ENCODE results near the gene PRMT1. TPM values are rescaled to one million over a fixed set of nuclear protein-coding genes. Genes with fewer than 3 reads are reported as not detected.

PRMT1 gene
- total RNA-seq, 1 experiment from 2014 or later, result 326 TPM

GRCh38 chr19:49669516-49669915 is 7.6 kb upstream of the PRMT1 start:
- H3K36me3 ChIP-seq (ENCODE audit: control insufficient read depth, insufficient read depth, low read length), result no peaks in the 10 kb centered on the region; the same call in 1 of the 2 replicates
- no peak overlapping the region for H3K4me3 Mint-ChIP-seq (ENCODE audit: unreplicated experiment)
- no peak overlapping the region for H3K27ac Mint-ChIP-seq (ENCODE audit: unreplicated experiment)
- peaks cover 16% of the 10 kb centered on the region for H3K4me1 ChIP-seq
- POLR2A ChIA-PET, result no interaction called here
- H3K27me3 ChIP-seq (replicated peaks; ENCODE audit: control insufficient read depth, insufficient read depth, low read length), result no peaks in the 10 kb centered on the region
- intact Hi-C loops (cut with micrococcal nuclease; ENCODE audit: unreplicated experiment), result no loop called here
- DNase-seq, result no peak
- peaks cover 62% of the 10 kb centered on the region for H3K36me3 Mint-ChIP-seq (ENCODE audit: insufficient read depth, unreplicated experiment)
- no peak for TF ChIP-seq CTCF (IDR thresholded peaks at IDR 0.05; ENCODE audit: insufficient read depth in 1 of 2, low read depth in 1 of 2, low read length in 1 of 2, severe bottlenecking in 1 of 2, unreplicated experiment in 1 of 2)
- H3K4me1 Mint-ChIP-seq (ENCODE audit: low read depth, unreplicated experiment), result peaks cover 24% of the 10 kb centered on the region
- no TSS peak for BruUV-seq (replicated peaks)
- no peak overlapping the region for H3K4me3 ChIP-seq (ENCODE audit: low read depth, low read length)
- no peaks in the 10 kb centered on the region for H3K9me3 Mint-ChIP-seq (ENCODE audit: unreplicated experiment)
- no peaks in the 10 kb centered on the region for H3K9me3 ChIP-seq
- no peaks in the 10 kb centered on the region for H3K27me3 Mint-ChIP-seq (ENCODE audit: insufficient read depth, unreplicated experiment)
- CTCF ChIA-PET, result no interaction called here

- POLR2A ChIA-PET, result interaction anchor here (0.5 to 2.1 kb wide), 2 partner anchors 32 kb away, joined by 4 to 5 read pairs; partner anchors contain the start of gene RRAS
- H3K27ac Mint-ChIP-seq (ENCODE audit: unreplicated experiment), result peak overlapping the region; percentile 76
- CTCF ChIA-PET, result interaction anchor here (1.4 kb wide), 1 partner anchor 32 kb away, joined by 9 read pairs; the partner anchor contains the start of gene RRAS
- no peak overlapping the region for H3K4me3 ChIP-seq (ENCODE audit: low read depth, low read length)
- no peaks in the 10 kb centered on the region for H3K27me3 ChIP-seq (replicated peaks; ENCODE audit: control insufficient read depth, insufficient read depth, low read length)
- H3K36me3 ChIP-seq (ENCODE audit: control insufficient read depth, insufficient read depth, low read length), result no peaks in the 10 kb centered on the region; the same call in 1 of the 2 replicates
- H3K36me3 Mint-ChIP-seq (ENCODE audit: insufficient read depth, unreplicated experiment), result peaks cover 59% of the 10 kb centered on the region
- H3K9me3 Mint-ChIP-seq (ENCODE audit: unreplicated experiment), result no peaks in the 10 kb centered on the region
- peaks cover 12% of the 10 kb centered on the region for H3K4me1 Mint-ChIP-seq (ENCODE audit: low read depth, unreplicated experiment)
- intact Hi-C loops (cut with micrococcal nuclease; ENCODE audit: unreplicated experiment), result no loop called here
- DNase-seq, result peak; percentile 90
- H3K9me3 ChIP-seq, result no peaks in the 10 kb centered on the region
- BruUV-seq (replicated peaks), result no TSS peak
- H3K4me1 ChIP-seq, result peaks cover 15% of the 10 kb centered on the region
- H3K27me3 Mint-ChIP-seq (ENCODE audit: insufficient read depth, unreplicated experiment), result no peaks in the 10 kb centered on the region
- H3K4me3 Mint-ChIP-seq (ENCODE audit: unreplicated experiment), result peak overlapping the region; percentile 17
- peak; percentile 88 to 96 for TF ChIP-seq CTCF (IDR thresholded peaks at IDR 0.05; ENCODE audit: insufficient read depth in 1 of 2, low read depth in 1 of 2, low read length in 1 of 2, severe bottlenecking in 1 of 2, unreplicated experiment in 1 of 2)
These were observed 4.7 kb upstream of the PRMT1 start for GRCh38 chr19:49672131-49672919.

- Mint-ChIP-seq H3K4me1 (ENCODE audit: low read depth, unreplicated experiment) (peaks cover 21% of the 10 kb centered on the region), H3K27ac (ENCODE audit: unreplicated experiment) (peak overlapping the region; percentile 99), H3K4me3 (ENCODE audit: unreplicated experiment) (peak overlapping the region; percentile 78), H3K9me3 (ENCODE audit: unreplicated experiment) (no peaks in the 10 kb centered on the region), H3K27me3 (ENCODE audit: insufficient read depth, unreplicated experiment) (no peaks in the 10 kb centered on the region), H3K36me3 (ENCODE audit: insufficient read depth, unreplicated experiment) (peaks cover 62% of the 10 kb centered on the region)
- no peak for TF ChIP-seq CTCF (IDR thresholded peaks at IDR 0.05; ENCODE audit: insufficient read depth in 1 of 2, low read depth in 1 of 2, low read length in 1 of 2, severe bottlenecking in 1 of 2, unreplicated experiment in 1 of 2)
- H3K9me3 ChIP-seq, result no peaks in the 10 kb centered on the region
- peak overlapping the region; percentile 33 for H3K4me3 ChIP-seq (ENCODE audit: low read depth, low read length)
- CTCF ChIA-PET, result interaction anchor here (0.5 to 1.9 kb wide), 11 partner anchors 12 to 214 kb away, joined by 3 to 14 read pairs (median 7); partner anchors contain the start of genes AP2A1, PRRG2, RRAS and SCAF1
- intact Hi-C loops (cut with micrococcal nuclease; ENCODE audit: unreplicated experiment), result loop anchor here (1.0 to 5.0 kb wide), 5 partner anchors 11 to 191 kb away; partner anchors contain the start of genes AP2A1, BCL2L12, IRF3 and PNKP
- H3K27me3 ChIP-seq (replicated peaks; ENCODE audit: control insufficient read depth, insufficient read depth, low read length), result no peaks in the 10 kb centered on the region
- TSS peak; percentile 95 for BruUV-seq (replicated peaks)
- POLR2A ChIA-PET, result interaction anchor here (0.7 to 2.9 kb wide), 10 partner anchors 9 to 224 kb away, joined by 3 to 50 read pairs (median 8); partner anchors contain the start of genes AP2A1, BCL2L12, IRF3 and NOSIP
- no peaks in the 10 kb centered on the region for H3K36me3 ChIP-seq (ENCODE audit: control insufficient read depth, insufficient read depth, low read length)
- DNase-seq, result no peak
- peaks cover 25% of the 10 kb centered on the region for H3K4me1 ChIP-seq
These were observed 811 bp upstream of the PRMT1 start for GRCh38 chr19:49676136-49676783.
